Upper lobe of right lung (tissue), 1 donor: ENCODE results near the gene ASB7. TPM values are rescaled to one million over a fixed set of nuclear protein-coding genes. Genes with fewer than 3 reads are reported as not detected.

Source experiments
- ATAC-seq: fragments of 200-7000 bp; cut with Tn5 transposase; one replicate; pipeline ENCODE4 v1.9.1; 2020; ENCODE audit warnings: mild to moderate bottlenecking, moderate library complexity
- DNase-seq: peaks from one replicate; pipeline ENCODE4 v3.0.0-alpha.2; 2020
- H3K27ac ChIP-seq: fragments of 200-600 bp; one replicate; pipeline ENCODE4 v1.8.0; 2022
- H3K27me3 ChIP-seq: fragments of 200-600 bp; one replicate; pipeline ENCODE4 v1.8.0; 2022; ENCODE audit warnings: mild to moderate bottlenecking
- H3K36me3 ChIP-seq: fragments of 200-600 bp; one replicate; pipeline ENCODE4 v1.8.0; 2022
- H3K4me1 ChIP-seq: fragments of 200-600 bp; one replicate; pipeline ENCODE4 v1.8.0; 2022
- H3K4me3 ChIP-seq: fragments of 200-600 bp; one replicate; pipeline ENCODE4 v1.8.0; 2022; ENCODE audit warnings: mild to moderate bottlenecking
- H3K9me3 ChIP-seq: fragments of 200-600 bp; one replicate; pipeline ENCODE4 v1.8.0; 2022
- intact Hi-C: fragments of 100-400 bp; cut with DNase I; formaldehyde crosslinking; loops from one replicate; pipeline ENCODE4 v1.11.0; 2022
- total RNA-seq: library from RNA; stranded (reverse); fragmentation: NEBNext Ultra II Directional; extraction: Animal tissue kit (Norgen Biotek cat#: 25700); gene quantifications from one replicate; pipeline ENCODE4 v1.2.1, GENCODE V29; 2021
- TF ChIP-seq, protein P1 (sequence below): fragments of 200-600 bp; IDR thresholded peaks from one replicate; pipeline ENCODE4 v1.8.0; 2022; ENCODE audit warnings: antibody characterized with exemption
- donor health status: DM: no; HTN: yes; CAD: no; lungs with severe emphysema.

ASB7 gene
- total RNA-seq, 1 donor from 2014 or later = 13.1 TPM

DNA sequence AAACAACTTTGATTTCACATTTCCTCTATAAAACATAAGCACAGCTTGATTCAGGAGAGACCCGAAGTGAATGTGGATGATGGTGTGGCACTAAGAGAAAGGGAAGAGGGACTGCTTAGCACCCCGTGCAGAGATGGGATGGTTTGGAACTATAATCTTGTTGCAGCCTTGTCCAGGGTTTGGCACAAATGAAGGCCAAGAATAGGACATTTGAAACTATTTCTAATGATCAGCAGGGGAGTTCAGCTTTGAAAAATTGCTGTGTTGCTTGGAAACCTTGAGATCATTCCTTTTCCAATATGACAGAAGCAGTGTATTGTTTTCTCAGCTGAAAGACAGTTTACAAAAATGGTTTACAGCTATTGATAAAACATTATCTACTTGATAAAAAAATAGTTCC lies 49.7 kb downstream of the ASB7 start:
- Histone ChIP-seq H3K27ac (no peak overlapping the region), H3K36me3 (peaks cover 9% of the 10 kb centered on the region), H3K27me3 (no peaks in the 10 kb centered on the region), H3K4me1 (no peaks in the 10 kb centered on the region), H3K4me3 (no peak overlapping the region), H3K9me3 (no peaks in the 10 kb centered on the region)
- no peak for DNase-seq
- TF ChIP-seq, protein P1, sequence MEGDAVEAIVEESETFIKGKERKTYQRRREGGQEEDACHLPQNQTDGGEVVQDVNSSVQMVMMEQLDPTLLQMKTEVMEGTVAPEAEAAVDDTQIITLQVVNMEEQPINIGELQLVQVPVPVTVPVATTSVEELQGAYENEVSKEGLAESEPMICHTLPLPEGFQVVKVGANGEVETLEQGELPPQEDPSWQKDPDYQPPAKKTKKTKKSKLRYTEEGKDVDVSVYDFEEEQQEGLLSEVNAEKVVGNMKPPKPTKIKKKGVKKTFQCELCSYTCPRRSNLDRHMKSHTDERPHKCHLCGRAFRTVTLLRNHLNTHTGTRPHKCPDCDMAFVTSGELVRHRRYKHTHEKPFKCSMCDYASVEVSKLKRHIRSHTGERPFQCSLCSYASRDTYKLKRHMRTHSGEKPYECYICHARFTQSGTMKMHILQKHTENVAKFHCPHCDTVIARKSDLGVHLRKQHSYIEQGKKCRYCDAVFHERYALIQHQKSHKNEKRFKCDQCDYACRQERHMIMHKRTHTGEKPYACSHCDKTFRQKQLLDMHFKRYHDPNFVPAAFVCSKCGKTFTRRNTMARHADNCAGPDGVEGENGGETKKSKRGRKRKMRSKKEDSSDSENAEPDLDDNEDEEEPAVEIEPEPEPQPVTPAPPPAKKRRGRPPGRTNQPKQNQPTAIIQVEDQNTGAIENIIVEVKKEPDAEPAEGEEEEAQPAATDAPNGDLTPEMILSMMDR = no peak
- ATAC-seq = no peak
- intact Hi-C loops = no loop called here

DNA sequence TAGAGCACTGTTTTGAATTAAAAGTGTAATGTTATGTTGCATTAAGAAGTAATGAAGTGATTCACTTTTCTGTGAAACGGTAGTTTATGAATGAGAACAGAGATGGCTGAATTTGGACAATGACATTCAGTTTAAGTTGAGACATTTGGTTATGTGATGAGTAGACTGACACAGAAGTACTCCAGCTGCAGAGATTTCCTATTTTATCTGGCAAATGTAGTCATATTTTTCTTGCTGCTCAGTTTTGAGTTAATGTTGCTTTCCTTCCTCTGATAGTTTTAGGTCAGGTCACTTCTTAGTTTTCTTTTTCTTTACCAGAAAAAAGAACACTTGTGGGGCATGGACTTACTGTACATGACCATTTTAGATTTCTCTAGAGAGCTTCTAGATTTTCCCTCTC lies 51.2 kb downstream of the ASB7 start:
- H3K27me3 ChIP-seq = no peaks in the 10 kb centered on the region
- TF ChIP-seq, protein P1 = no peak
- peaks cover 8% of the 10 kb centered on the region for H3K36me3 ChIP-seq
- H3K4me3 ChIP-seq = no peak overlapping the region
- no peak for ATAC-seq
- H3K9me3 ChIP-seq = no peaks in the 10 kb centered on the region
- no peak overlapping the region for H3K27ac ChIP-seq
- DNase-seq = no peak
- no peaks in the 10 kb centered on the region for H3K4me1 ChIP-seq
- intact Hi-C loops = no loop called here

DNA sequence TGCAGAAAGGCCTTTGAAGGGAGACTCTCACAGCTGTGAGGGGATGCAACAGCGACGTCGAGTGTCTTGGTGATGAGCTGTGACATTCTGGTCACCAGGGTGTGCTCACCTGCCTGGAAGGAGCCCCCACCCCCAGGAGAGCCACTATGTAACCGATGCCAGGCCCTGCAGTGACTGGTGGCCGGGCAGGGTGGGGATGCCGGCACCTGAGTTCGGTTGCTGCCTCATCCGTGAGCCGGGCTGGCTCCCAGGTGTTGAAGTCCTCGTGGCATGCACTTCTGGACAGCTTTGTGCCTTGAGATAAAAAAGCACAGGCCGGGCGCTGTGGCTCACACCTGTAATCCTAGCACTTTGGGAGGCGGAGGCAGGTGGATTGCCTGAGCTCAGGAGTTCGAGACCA lies 56.5 kb downstream of the ASB7 start:
- H3K36me3 ChIP-seq = no peaks in the 10 kb centered on the region
- TF ChIP-seq, protein P1 = no peak
- ATAC-seq (no peak), DNase-seq (no peak)
- H3K4me1 ChIP-seq = no peaks in the 10 kb centered on the region
- no peak overlapping the region for H3K27ac ChIP-seq
- H3K27me3 ChIP-seq = no peaks in the 10 kb centered on the region
- intact Hi-C loops = no loop called here
- no peak overlapping the region for H3K4me3 ChIP-seq
- no peaks in the 10 kb centered on the region for H3K9me3 ChIP-seq

DNA sequence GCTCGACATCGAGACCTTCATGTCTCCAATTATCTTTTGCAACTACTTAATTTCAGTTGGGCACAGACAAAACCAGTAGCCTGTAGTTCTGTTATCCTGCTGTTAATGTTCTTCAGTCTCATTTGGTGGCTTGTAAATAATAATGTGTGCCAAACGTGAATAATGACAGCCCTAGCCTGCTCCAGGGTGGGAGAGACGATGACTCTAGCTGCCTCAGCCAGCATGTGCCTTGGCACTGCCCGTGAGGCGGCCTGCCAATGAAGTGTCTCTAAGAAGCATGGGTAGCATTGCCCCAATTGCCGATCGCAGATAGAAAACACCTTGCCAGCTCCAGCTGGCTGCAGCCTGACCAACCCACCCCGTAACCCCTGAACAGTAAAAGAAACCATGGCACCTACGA lies 58.8 kb downstream of the ASB7 start:
- ATAC-seq = no peak
- TF ChIP-seq, protein P1 = no peak
- intact Hi-C loops = no loop called here

DNA sequence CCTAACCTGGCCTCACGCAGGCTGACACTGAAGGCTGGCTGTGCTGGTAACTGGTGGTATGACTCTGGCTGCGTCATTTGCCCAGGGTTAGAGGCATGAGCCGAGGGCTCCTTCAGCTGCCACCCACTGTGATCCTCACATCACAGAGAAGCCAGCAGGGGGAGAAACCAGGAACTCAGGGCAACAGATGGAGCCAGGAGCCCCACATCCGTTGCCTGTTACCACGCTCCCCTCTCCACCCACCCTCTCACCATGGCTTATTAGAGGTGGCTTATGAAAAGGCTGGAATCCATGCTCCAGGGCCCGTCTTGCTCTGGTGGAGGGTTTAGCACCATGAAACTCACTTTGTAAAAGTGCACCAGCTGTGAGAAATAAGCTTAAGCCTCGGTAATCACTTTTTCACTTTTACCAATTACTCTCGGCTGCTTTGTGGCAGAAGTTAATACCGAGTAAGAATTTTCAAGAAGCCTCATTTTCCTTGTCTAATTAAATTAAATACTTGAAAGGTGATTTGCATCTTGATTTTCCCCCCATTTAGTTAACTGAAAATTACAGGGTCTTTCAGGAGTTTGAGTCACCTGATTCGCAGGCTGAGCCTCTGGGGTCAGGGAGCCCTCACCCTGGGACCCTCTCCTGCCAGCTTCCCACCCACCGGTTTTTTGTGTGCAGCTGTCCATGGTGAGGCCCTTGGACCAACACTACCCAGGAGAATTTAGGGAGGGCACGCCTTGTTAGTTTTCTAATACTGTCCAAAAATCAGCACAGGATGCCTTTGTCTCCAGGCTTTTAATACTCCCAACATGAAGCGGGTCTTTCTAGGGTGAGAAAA lies 60.9 kb downstream of the ASB7 start:
- no peak for DNase-seq
- Histone ChIP-seq H3K4me3 (no peak overlapping the region), H3K9me3 (no peaks in the 10 kb centered on the region), H3K27ac (no peak overlapping the region), H3K27me3 (no peaks in the 10 kb centered on the region), H3K4me1 (no peaks in the 10 kb centered on the region), H3K36me3 (no peaks in the 10 kb centered on the region)
- intact Hi-C loops = no loop called here
- peak; percentile 30 for ATAC-seq
- TF ChIP-seq, protein P1 = no peak

More for the DNA sequence above, 58.8 kb downstream of the ASB7 start:
- no peak overlapping the region for H3K27ac ChIP-seq
- DNase-seq = no peak
- no peaks in the 10 kb centered on the region for H3K9me3 ChIP-seq
- no peak overlapping the region for H3K4me3 ChIP-seq
- no peaks in the 10 kb centered on the region for H3K27me3 ChIP-seq
- no peaks in the 10 kb centered on the region for H3K36me3 ChIP-seq
- H3K4me1 ChIP-seq = no peaks in the 10 kb centered on the region
